NCI-H82 (cell line): ENCODE results near the gene WFDC1.

Source experiments
- DNase-seq: peaks from one replicate; lab custom pipeline; 2025; lab: John Stamatoyannopoulos, UW

WFDC1 gene, protein sequence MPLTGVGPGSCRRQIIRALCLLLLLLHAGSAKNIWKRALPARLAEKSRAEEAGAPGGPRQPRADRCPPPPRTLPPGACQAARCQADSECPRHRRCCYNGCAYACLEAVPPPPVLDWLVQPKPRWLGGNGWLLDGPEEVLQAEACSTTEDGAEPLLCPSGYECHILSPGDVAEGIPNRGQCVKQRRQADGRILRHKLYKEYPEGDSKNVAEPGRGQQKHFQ

DNA sequence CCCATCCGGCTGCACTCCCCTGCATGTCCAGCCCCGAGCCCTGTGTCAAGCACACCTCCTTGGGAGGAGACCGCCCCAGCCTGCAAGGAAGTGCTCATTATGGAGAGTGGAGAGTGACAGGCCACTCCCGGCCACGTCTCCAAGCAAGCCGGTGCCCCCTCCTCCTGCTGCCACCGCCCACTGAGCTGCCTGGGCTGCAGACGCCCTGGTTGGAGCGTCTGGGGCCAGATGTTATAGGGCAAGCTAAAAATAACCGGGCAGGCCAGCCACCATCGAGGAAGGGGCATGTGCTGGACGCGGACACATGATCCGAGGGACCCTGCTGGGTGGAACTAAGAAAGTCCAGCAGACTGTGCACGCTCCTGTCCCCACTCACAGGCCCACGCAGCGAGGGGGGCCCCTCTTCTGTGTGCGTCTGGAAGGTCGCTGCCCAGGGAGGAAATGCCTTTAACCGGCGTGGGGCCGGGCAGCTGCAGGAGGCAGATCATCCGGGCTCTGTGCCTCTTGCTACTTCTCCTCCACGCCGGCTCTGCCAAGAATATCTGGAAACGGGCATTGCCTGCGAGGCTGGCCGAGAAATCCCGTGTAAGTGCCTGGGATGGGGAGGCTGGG, at the start of gene WFDC1:
WFDC1 (plus strand) TSS at position 348 of the 612 bp plus-strand sequence; CDS start at position 442, 94 bp downstream.
- peak; percentile 56 for DNase-seq

DNA sequence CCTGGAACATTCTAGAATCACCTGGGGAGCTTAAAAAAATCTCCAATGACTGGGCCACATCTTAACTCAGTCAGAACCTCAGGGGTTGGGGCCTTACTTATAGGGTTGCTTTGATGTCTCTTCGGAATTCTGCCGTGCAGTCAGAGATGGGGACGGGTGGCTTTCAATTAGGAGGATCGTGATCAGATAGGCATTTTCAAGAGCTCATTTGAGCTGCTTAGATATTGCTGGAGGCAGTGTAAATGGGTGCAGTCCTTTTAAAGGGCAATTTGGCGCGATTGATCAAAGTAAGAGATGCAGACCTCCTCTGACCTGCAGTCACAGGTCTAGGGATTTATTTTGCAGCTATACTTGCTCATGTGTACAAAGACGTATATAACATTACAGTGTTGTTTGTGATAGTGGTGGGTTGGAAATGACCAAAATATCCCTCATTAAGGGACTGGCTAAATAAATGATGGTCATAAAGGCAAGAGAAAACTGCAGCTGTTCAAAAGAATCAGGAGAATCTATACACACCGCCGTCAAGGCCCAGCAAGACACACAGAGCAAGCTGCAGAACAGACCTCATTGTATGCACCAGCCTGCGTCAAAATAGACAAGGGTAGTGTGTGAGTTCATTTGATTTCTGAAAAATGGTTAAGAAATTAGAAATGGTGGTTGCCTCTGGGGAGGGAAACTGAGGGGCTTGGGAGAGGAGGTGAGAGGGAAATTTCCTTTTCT, 48.6 kb upstream of the WFDC1 start:
- peak; percentile 74 for DNase-seq

DNA sequence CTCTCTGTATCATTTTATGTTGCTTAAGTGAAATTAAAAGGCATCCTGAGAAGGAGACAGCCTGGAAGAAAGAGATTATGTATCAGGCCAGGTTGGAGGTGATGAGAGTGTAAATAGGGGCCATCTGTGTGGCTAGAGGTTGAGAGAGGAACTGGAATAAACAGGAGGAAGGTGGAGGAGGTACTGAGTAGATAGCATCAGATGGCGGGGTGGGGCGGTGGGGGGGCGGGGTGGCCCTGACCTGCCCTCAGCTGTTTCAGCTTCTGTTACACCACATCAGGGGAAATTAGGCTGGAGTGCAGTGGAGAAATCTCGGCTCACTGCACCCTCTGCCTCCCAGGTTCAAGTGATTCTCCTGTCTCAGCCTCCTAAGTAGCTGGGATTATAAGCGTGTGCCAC, 48.0 kb upstream of the WFDC1 start:
- peak; percentile 95 for DNase-seq

DNA sequence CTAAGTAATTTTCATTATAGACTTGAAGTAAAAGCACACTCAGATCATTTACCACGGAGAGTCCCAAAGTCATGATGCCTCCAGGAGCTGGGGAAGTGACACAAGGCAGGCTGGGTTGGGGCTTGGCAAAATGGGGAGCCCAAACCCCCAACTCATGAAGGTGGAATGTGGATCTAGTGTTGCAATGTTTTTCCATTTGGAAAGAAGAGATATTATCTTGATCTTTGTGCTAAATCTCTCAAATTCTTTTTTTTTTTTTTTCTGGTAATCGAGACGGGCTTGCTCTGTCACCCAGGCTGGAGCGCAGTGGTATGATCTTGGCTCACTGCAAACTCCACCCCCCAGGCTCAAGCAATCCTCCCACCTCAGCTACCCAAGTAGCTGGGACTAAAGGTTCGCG, 47.3 kb upstream of the WFDC1 start:
- DNase-seq, result no peak

DNA sequence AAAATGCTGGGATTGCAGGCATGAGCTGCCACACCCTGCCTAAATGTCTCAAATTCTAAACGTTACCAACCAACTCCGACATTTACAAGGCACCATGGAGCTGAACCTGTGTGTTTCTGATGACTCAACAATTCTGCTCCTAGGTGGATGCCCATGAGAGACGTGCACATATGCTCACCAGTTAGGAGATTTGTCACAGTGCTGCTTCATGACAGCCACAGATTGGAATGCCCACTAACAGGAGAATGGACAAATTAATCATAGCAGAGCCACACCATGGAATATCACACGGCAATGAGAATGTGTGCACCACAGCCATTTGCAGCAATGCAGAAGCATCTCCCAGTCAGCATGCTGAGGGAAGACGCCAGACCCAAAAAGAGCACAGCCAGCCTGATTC, 46.8 kb upstream of the WFDC1 start:
- peak; percentile 10 for DNase-seq

DNA sequence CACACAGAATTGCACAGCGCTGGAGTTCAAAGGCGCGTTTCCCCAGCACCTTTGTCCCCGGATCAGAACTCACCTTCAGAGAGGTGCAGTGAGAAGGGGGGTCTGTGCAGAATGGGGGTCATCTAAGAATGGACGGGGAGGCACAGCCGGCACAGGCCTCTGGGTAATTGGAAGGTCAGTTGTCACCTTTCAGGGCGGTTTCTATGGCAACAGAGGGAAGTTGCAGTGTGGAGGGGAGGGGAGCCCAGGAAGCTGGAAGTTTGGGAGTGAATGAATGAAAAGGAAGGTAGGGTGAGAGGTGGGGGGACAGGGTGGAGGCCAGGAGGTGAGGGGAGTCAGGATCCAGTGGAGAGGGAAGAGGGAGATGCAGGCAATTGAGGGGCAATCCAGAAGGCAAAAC, 42.5 kb upstream of the WFDC1 start:
- DNase-seq, result no peak

DNA sequence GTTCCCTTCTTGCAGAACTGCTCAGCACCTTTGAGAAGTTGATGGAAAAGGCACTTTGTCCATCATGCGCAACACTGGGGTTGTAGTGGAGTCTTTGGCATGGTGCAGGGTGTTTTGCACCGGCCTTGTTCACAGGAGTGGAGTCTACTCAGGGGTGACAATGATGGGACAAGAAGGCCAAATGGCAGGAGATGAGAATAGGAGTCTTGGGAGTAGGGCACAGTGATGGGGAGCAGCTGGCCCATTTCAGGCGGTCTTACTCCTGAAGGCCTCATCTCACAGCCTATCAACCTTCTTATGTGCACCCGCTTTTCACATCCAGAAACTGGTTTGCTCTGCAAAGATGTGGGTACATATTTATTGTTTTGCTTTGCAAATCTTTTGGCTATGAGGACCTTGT, 41.5 kb upstream of the WFDC1 start:
- no peak for DNase-seq

DNA sequence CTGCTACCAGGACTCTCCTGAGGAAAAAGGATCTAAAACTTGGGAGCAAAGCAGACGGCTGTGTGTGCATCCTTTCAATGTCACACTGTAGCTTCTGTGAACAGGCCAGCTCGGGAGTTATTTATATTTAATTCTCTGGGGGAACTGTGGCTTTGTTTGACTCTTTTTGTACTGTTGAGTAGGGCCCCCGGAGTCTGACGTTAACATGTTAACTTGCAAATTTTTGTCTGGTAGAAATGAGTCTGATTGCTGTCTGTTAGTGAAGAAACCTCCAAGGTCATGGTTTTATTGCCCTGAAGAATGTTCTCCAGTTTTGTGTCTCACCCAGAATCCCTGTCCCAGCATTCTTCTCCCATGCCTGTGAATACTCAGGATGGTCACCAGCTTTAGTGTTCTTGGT, 40.6 kb upstream of the WFDC1 start:
- no peak for DNase-seq

DNA sequence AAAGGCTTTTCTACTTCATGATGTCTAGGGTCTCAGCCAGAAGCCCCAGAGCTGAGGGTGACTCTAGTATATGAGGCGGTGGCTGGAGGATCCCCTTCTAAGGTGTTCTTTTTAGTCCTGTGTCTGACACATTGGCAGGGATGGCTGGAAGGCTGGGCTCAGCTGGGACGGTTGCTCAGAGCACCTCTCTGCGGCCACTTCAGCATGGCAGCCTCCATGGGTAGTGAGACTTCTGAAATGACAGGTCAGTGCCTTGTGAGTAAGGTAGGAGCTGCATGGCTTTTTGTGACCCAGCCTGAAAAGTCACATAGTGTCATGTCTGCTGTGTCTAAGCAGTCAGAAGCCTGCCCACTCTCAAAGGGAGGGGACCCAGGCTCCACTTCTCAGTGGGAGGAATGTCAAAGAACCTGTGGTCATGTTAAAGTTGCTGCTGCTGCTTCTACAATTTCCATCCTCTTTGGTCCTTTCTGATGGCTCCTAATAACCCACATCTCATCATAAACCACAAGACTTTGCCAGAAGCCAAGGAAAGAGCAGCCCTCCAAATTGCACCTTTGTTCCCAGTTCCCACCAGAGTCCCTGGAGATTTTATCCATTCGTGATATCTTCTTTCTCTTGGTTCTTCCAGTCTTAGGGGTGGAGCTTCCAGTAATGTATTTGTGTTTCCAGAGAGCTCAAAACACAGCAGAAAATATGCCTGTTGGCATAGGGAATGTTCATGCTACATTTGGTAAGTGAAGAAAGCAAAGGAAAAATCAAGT, 39.4 kb upstream of the WFDC1 start:
- DNase-seq, result no peak

DNA sequence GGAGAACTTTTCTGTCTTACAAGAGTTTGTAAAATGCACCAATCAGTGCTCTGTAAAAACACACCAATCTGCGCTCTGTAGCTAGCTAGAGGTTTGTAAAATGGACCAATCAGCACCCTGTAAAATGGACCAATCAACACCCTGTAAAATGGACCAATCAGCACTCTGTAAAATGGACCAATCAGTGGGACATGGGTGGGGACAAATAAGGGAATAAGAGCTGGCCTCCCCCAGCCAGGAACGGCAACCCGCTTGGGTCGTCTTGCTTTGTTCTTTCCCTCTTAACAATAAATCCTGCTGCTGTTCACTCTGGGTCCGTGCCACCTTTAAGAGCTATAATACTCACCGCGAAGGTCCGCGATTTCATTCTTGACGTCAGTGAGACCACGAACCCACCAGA, 36.4 kb upstream of the WFDC1 start:
- no peak for DNase-seq

DNA sequence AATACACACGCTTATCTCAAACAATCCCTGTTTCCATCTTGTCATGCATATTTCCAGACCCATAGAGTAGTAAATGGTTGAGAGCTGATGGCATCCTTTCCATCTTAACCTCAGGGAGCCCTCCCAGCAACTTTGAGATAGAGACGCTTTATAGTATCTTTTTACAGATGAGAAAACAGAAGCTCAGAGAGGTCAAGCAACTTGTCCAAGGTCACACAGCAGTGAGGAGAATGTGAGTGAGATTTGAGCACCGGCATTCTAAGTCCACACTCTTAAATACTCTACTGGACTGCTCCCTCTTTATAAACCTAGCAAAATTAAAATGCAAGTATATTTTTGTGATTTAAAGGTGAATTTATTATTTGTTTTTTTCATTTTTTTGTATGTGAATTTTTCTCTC, 35.0 kb upstream of the WFDC1 start:
- DNase-seq, result no peak

DNA sequence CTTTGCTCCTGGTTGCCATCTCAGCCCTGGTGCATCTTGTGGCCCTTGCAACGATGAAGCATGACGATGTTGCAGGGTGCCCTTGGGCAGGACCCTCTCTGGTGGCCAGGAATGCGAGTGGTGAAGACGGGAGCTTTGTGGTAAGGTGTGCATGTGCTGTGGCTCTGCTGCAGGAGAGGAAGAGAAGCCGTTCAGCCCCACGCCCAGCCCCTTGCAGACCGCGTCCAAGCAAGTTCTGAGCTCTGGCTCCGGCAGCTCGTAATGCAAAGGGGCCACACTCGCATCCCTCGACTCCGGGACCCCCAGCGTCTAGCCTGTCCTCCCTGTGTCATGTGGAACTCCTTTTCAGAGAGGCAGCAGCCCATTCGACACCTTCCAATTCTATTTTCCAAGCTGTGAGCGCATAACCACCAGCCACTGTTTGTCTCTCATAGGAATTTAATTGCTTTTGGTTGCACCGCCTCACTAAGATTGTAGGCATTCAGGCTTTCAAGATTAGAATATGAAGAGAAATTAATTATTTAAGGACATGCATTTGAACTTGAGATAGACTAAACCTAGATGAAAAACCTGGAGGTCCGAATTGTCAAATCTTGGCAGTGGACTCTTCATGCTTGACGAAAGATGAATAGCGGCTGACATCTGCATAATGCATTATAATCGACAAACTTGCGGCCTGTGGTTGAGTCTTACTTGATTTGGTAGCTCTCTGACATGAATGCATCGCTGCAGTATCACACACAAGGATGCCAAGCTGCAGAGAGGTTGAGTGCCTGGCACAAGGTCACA, 33.7 kb upstream of the WFDC1 start:
- no peak for DNase-seq

DNA sequence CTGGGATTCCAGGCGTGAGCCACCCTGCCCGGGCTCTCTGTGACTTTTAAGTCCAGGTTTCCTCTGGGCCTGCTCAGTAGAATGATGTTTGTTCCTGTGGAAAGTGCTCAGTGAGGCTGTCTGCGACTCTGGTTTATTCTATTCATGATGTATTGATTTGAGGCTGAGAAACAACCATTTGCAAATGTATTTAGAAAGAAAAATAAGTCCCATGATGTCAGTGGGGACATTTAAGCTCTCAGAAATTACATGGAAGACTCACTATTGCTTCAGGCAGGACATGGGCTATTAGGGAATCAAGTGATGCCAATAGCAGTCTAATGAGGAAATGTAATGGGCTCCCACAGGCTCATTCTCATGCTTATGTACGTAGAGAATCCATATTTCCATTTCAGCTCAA, 32.6 kb upstream of the WFDC1 start:
- DNase-seq, result no peak

DNA sequence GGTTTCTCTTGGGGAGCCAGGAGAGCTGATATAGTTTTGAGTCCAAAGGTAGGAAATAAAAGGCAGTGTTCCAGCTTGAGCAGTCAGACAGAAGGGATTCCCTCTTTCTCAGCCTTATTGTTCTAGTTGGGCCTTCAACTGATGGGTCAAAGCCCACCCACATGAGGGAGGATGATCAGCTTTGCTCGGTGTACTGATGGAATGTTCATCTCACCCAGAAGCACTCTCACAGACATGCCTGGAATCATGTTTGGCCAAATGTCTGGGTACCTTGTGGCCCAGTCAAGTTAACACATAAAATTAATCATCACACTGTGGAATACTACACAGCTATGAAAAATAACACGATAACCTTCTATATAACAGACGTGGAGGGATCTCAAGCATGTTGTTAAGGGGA, 31.7 kb upstream of the WFDC1 start:
- DNase-seq, result no peak

DNA sequence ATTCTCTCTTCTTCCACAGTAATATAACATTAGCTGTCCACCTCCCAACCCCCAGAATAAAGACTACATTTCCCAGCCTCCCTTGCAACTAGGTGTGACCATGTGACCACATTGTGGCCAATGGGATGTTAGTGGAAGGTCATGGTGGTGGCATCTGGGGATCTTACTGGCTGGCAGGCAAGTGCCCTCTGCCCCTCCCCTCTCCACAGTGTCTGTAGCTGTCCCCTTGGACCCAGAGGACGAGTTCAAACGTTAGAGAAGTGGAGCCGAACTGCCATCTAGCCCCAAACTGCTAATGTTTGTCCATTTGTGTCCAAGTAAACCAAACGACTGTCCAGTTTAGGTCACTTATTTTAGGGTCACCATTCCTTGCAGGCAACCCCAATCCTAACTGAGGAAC, 28.2 kb upstream of the WFDC1 start:
- peak; percentile 99 for DNase-seq

DNA sequence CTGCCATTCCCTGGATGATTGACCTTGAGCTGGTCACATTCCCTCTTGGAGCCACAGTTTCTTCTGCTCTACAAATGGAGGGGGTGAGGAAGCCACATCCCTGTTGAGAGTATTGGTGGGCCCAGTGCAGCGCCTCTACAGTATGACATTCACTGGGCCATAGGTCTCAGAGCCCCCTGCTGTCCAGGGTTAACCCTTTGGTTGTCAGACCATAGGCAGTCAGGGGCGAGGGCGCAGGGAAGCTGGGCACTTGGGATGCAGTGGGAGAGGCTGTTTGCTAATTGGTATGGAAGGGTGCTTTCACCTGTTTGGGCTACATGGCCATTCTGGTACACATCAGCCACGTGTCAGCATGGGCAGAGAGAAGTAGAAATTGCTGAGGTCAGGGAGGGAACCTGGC, 27.3 kb upstream of the WFDC1 start:
- no peak for DNase-seq

DNA sequence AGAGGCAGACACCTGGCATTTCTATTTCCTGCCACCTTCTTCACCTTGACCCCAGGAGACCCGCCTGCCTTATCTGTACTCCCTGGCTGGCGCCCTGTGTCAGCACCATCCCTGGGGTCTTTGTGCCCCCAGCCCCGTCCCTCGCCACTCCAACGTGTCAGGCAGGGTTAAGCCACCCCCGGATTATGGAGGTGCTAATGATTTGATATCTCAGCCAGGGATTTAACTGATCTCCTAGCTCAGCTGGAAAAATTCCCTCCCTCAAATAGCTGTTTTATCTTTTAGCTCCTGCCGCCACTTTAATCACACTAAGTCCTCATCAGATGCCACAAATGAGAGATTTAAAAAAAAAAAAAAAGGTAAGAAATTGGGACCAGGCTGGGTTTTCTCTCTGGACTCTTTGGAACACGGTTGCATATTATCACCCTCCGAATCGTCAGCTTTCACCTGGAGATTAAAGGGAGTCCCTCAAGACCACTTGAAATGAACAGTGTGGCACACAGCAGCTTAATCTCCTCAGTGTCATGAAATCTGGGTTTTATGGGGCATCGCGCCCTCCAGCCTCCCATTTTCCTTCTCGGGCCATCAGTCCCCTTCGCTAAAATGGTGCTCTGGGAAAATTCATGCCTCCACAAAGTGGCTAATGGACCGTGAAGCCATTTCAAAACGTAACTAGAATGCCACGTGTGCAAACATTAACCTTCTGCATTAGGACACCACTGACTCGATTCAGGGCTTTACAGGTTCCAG, 26.2 kb upstream of the WFDC1 start:
- DNase-seq, result peak; percentile 92

DNA sequence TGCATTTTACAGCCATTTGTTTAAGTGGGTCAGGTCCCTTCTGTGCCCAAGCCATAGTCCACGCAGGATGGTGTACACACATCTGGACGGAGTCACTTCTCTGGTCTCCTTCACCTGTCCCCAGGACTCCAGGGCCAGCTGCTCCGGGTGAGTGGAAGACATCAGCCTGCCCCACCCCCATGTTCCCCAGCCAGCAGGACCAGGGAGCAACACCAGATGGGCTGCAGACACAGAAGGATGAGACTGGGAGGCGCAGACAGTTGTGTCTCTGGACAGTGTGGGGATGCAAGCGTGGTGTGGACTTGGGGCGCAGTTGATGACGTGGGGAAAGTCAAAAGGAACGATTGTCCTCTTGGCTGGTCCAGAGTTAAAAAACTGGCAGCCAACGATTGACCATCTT, 24.6 kb upstream of the WFDC1 start:
- peak; percentile 90 for DNase-seq

DNA sequence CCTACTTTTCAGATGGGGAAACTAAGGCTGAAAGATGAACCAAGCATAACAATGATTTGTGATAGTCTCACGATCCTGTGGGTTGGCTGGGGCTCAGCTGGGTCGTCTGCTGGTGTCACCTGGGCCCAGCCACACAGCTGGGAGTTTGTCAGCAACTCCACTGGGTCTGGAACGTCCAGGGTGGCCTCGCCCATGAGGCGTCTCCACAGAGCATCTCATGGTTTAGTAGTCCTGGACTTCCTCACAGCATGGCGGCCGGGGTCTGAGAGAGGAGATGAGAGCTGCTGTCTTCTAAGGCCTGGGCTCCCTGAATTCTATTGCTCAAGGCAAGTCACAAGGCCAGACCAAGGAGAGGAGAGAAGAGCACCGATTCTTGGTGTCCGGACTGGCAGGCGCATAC, 24.1 kb upstream of the WFDC1 start:
- no peak for DNase-seq

DNA sequence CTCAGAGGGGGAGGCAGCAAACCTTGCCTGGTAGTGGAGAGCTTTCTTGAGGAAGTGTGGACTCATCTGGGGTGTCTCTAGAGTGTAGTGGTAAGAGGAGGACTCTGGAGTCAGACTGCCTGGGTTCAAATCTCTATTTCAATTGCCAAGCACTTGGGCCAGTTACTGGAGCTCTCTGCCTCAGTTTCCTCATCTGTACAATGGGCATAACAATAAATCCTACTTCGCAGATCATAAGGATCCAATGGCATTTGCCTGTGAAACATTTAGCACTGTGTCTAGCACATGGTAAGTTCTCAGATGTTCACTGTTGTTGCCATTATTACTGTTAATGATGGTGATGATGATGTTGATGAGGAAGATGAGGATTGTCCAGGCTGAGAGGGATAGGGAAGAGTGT, 23.6 kb upstream of the WFDC1 start:
- no peak for DNase-seq

DNA sequence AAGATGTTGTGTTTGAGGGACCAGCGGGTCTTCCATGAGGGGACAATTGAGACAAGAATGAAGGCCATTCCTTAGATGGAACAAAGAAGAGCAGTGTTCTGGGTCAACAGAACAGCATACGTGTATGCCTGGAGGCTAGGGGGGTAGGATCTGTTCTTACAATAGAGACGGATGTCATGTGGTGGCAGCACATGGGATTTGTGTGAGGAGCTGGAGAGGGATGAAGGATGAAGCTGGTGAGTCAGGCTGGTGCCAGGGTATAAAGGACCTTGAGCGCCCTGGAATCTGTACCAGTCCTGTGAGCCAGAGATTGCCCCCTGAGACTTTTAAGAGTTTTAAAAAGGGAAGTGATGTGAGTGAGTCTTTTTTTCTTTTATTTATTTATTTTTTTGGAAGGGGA, 22.8 kb upstream of the WFDC1 start:
- peak; percentile 89 for DNase-seq
